ENCODE results near the gene EZH2. TPM values are rescaled to one million over a fixed set of nuclear protein-coding genes. Genes with fewer than 3 reads are reported as not detected.

The EZH2 gene
- polyA plus RNA-seq, 1 donor from 2014 or later: 67.2 TPM

DNA sequence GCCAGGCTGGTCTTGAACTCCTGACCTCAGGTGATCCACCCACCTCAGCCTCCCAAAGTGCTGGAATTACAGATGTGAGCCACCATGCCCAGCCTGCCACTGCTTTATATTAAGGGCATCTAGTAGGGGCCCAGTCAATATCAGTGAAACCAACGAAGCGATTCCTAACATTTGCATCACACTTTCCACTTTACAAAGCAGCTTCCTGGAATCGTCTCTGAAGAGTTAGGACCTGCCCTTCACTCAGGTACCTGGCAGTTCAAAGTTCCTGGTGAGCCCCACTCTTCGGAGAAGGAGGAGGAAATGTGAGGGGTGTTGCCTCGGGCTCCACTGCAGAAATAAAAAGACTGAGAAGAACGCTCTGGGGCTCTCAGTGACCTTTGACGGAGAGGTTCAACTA, 31.1 kb upstream of the EZH2 start:
- Histone ChIP-seq H3F3A (ENCODE audit: insufficient read depth, low read length, poor library complexity, severe bottlenecking) (no peaks in the 10 kb centered on the region), H3K79me2 (replicated peaks; ENCODE audit: insufficient read depth, low read length) (no peaks in the 10 kb centered on the region), H3K27ac (ENCODE audit: low read length) (no peak overlapping the region), H3K27me3 (ENCODE audit: insufficient read depth, low read depth, low read length) (no peaks in the 10 kb centered on the region), H3K9me3 (ENCODE audit: low read length) (no peaks in the 10 kb centered on the region), H3K4me3 (ENCODE audit: low read length) (no peak overlapping the region), H2AFZ (ENCODE audit: low read depth, low read length) (no peak overlapping the region), H3K9me2 (ENCODE audit: insufficient read depth, low read length) (no peaks in the 10 kb centered on the region), H3K36me3 (ENCODE audit: insufficient read depth, low read length) (no peaks in the 10 kb centered on the region), H4K20me1 (ENCODE audit: insufficient read depth) (no peaks in the 10 kb centered on the region), H3K4me2 (ENCODE audit: low read length) (no peak overlapping the region), H3K9ac (ENCODE audit: low read length) (no peak overlapping the region)
- TF ChIP-seq POLR2AphosphoS5 (IDR thresholded peaks at IDR 0.05): no peak
- TF ChIP-seq, protein P1, sequence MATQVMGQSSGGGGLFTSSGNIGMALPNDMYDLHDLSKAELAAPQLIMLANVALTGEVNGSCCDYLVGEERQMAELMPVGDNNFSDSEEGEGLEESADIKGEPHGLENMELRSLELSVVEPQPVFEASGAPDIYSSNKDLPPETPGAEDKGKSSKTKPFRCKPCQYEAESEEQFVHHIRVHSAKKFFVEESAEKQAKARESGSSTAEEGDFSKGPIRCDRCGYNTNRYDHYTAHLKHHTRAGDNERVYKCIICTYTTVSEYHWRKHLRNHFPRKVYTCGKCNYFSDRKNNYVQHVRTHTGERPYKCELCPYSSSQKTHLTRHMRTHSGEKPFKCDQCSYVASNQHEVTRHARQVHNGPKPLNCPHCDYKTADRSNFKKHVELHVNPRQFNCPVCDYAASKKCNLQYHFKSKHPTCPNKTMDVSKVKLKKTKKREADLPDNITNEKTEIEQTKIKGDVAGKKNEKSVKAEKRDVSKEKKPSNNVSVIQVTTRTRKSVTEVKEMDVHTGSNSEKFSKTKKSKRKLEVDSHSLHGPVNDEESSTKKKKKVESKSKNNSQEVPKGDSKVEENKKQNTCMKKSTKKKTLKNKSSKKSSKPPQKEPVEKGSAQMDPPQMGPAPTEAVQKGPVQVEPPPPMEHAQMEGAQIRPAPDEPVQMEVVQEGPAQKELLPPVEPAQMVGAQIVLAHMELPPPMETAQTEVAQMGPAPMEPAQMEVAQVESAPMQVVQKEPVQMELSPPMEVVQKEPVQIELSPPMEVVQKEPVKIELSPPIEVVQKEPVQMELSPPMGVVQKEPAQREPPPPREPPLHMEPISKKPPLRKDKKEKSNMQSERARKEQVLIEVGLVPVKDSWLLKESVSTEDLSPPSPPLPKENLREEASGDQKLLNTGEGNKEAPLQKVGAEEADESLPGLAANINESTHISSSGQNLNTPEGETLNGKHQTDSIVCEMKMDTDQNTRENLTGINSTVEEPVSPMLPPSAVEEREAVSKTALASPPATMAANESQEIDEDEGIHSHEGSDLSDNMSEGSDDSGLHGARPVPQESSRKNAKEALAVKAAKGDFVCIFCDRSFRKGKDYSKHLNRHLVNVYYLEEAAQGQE (IDR thresholded peaks at IDR 0.05; ENCODE audit: borderline replicate concordance): no peak

DNA sequence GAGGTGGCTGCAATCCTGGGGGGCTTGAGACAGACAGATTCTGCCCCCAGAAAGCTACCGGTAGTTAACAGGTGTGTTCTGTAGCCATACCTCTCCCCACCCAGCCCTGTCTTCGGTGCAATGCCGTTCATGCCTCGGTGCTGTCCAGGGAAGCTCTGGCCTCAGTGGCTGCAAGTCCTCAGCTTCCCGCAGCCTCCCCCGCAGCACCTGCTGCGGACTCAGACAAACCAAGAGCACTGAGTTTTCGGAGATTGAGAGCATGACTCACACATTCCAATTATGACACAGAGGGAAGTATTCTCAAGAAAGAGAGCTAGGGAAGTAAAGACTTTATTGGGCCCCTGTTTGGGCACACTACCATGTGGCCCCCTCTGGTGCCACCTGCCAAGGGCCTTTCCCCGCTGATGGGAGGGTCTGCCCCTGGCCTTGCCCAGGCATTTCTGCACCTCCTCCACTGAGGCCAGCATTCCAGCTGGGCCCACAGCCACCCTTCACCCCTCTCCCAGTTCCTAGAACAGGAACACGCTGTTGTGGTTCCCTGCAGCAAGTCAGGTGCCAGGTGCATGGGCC, 30.2 kb upstream of the EZH2 start:
- H3K9ac ChIP-seq (ENCODE audit: low read length): no peak overlapping the region
- no peaks in the 10 kb centered on the region for H3K27me3 ChIP-seq (ENCODE audit: insufficient read depth, low read depth, low read length)
- no peak overlapping the region for H3K4me2 ChIP-seq (ENCODE audit: low read length)
- no peak overlapping the region for H2AFZ ChIP-seq (ENCODE audit: low read depth, low read length)
- H3K36me3 ChIP-seq (ENCODE audit: insufficient read depth, low read length): no peaks in the 10 kb centered on the region
- no peaks in the 10 kb centered on the region for H3K9me3 ChIP-seq (ENCODE audit: low read length)
- no peaks in the 10 kb centered on the region for H3K79me2 ChIP-seq (replicated peaks; ENCODE audit: insufficient read depth, low read length)
- no peak overlapping the region for H3K27ac ChIP-seq (ENCODE audit: low read length)
- no peaks in the 10 kb centered on the region for H4K20me1 ChIP-seq (ENCODE audit: insufficient read depth)
- no peaks in the 10 kb centered on the region for H3K9me2 ChIP-seq (ENCODE audit: insufficient read depth, low read length)
- no peak for TF ChIP-seq POLR2AphosphoS5 (IDR thresholded peaks at IDR 0.05)
- no peak for TF ChIP-seq EZH2 (IDR thresholded peaks at IDR 0.05; ENCODE audit: borderline replicate concordance, insufficient read depth, low read length, poor library complexity, severe bottlenecking)
- TF ChIP-seq RAD21 (conservative IDR thresholded peaks at IDR 0.05): no peak
- TF ChIP-seq SMC3 (conservative IDR thresholded peaks at IDR 0.05; ENCODE audit: poor library complexity): no peak
- no peak for TF ChIP-seq MXI1 (conservative IDR thresholded peaks at IDR 0.05; ENCODE audit: poor library complexity, severe bottlenecking)
- TF ChIP-seq, protein P1 (IDR thresholded peaks at IDR 0.05; ENCODE audit: borderline replicate concordance): no peak
- TF ChIP-seq, protein P2, sequence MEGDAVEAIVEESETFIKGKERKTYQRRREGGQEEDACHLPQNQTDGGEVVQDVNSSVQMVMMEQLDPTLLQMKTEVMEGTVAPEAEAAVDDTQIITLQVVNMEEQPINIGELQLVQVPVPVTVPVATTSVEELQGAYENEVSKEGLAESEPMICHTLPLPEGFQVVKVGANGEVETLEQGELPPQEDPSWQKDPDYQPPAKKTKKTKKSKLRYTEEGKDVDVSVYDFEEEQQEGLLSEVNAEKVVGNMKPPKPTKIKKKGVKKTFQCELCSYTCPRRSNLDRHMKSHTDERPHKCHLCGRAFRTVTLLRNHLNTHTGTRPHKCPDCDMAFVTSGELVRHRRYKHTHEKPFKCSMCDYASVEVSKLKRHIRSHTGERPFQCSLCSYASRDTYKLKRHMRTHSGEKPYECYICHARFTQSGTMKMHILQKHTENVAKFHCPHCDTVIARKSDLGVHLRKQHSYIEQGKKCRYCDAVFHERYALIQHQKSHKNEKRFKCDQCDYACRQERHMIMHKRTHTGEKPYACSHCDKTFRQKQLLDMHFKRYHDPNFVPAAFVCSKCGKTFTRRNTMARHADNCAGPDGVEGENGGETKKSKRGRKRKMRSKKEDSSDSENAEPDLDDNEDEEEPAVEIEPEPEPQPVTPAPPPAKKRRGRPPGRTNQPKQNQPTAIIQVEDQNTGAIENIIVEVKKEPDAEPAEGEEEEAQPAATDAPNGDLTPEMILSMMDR (IDR thresholded peaks at IDR 0.05; ENCODE audit: poor library complexity, severe bottlenecking): no peak
- no peak for TF ChIP-seq TAF1 (IDR thresholded peaks at IDR 0.05; ENCODE audit: low read depth)
- TF ChIP-seq EP300 (conservative IDR thresholded peaks at IDR 0.05; ENCODE audit: poor library complexity, severe bottlenecking): no peak
- H3F3A ChIP-seq (ENCODE audit: insufficient read depth, low read length, poor library complexity, severe bottlenecking): no peaks in the 10 kb centered on the region
- no peak overlapping the region for H3K4me3 ChIP-seq (ENCODE audit: low read length)

All from neural cell (in vitro differentiated cells).